ENCODE data around the gene KCNH4.
A peak's percentile ranks its signal among the peaks of the same experiment; 100 is the strongest.
"Not testable (repeated sequence)": the region's sequence is repeated elsewhere in the genome, so short reads cannot be mapped to it uniquely, and the experiment has no call there.

KCNH4 gene

DNA sequence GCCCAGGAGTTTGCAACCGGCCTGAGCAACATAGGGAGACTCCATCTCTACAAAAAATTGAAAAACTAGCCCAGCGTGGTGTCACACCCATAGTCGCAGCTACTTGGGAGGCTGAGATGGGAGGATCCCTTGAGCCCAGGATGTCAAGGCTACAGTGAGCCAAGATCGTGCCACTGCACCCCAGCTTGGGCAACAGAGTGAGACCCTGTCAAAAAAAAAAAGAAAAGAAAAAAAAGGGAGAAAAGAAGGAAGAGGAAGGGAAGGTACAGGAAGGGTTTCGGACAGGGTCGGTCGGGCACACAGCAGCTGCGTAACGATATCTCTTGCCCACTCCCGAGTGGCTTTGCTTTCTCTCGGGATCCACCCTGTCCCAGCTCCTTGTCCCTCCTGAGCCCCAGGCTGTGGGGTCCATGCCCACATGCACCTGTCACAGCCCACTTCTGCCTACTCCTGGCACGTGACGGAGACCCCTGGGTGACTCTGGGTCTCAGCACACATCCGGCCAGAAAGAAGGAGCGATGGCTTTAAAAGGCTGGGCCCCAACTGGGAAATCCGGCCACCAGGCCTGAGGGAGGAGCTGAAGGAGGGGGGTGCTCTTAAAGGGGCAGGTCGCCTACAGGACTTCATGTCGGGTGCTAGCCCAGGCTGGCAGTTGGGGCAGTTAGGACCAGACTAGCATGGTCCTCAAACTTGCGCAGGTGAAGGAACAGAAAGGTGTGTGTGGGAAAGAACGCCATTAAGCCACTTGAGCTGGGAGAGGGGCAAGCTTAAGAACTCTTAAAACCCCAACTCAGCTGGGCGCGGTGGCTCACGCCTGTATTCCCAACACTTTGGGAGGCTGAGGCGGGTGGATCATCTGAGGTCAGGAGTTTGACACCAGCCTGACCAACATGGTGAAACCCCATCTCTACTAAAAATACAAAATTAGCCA lies 13.3 kb upstream of the KCNH4 start, which contains the start of gene GHDC:
GHDC (minus strand) TSS at position 526 of the 931 bp plus-strand sequence. CDS start 913 bp downstream, outside the sequence.
- peak; percentile 79 for DNase-seq (ENCODE audit: low spot score)

DNA sequence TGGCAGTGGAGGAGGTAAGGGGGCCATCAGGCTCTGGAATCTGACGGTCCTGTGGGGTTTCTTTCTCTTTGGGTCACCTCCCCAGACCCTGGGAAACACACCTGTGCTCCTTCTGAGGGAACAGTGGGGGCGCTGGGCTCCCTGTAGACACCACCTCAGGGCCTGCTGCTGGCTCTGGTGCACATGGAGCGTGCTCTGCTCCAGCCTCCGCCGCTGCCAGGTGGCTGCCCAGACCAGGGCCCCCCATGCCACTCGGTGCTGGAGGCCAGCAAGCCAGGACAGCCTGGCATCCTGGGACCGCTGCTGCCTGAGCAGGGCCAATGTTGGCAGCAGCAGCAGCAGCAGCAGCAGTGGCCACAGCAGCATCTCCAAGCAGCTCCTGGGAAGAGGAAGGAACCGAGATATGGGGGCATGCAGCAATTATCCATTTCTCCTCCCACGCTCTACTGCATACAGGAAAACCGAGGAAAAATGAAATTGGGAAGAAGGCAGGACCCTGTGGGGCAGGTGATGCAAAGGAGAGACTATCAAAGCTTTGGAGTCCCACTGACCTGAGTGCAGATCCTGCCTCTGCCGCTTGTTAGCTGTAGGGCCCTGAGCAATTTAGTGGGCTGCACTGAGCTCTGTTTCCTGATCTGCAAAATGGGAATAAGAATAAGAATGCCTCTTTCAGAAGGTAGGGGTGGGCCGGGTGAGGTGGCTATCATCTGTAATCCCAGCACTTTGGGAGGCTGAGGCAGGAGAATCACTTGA lies 12.4 kb upstream of the KCNH4 start:
- no peak for DNase-seq (ENCODE audit: low spot score)

DNA sequence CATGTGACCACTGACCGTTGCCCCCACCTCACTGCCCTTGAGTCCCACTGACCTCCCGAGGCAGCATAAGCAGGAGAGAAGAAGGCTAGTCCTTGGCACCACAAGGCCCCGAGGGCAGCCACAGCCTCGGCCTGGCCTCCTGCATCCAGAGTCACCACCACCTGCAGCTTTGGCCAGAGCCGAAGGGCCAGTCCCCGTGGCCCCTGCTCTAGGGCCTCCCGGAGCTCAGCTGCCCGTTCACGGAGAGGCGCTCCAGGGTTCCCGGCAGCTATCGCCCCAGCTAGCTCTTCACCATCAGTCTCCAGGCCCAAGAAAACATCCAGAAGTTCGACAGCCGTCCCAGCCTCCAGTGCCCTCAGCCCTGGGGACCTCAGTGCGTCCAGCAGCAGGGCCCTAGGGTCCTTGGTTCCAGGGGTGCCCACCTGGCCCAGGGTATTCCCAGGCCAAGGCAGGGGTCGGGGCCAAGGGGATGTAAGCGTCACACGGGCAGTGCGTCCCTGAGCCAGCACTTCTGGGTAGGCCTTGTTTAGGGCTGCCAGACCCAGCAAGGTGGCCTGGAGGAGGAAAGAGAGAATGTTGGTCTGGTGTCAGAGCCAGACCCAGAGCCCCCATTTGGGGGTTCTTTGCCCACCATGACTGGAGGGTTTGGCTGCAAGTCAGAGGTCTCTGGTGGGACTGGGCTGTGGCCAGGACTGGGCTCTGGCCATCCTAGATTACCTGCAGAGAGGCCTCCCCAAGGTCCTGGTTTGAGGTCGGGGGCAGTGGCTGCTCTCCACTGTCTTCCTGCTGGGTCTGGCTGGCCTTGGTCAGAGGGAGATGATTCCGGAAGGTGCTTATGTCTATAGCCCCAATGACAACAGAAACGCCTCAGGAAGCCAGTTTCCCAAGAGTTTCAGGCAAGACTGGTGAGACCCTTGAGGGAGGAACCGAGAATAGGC lies 11.5 kb upstream of the KCNH4 start:
- no peak for DNase-seq (ENCODE audit: low spot score)

DNA sequence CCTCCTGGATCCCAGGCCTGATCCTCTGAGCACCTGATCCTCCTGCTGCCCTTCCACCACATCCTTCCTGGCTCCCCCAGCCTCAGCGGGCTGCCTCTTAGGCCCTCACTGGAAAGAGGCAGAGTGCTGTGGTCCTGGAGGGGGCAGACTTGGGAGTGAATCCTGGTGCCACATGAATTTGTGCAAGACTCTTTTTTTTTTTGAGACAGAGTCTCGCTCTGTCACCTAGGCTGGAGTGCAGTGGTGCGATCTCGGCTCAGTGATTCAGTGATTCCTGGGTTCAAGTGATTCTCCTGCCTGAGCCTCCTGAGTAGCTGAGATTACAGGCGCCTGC lies 10.3 kb upstream of the KCNH4 start:
- no peak for DNase-seq (ENCODE audit: low spot score)

DNA sequence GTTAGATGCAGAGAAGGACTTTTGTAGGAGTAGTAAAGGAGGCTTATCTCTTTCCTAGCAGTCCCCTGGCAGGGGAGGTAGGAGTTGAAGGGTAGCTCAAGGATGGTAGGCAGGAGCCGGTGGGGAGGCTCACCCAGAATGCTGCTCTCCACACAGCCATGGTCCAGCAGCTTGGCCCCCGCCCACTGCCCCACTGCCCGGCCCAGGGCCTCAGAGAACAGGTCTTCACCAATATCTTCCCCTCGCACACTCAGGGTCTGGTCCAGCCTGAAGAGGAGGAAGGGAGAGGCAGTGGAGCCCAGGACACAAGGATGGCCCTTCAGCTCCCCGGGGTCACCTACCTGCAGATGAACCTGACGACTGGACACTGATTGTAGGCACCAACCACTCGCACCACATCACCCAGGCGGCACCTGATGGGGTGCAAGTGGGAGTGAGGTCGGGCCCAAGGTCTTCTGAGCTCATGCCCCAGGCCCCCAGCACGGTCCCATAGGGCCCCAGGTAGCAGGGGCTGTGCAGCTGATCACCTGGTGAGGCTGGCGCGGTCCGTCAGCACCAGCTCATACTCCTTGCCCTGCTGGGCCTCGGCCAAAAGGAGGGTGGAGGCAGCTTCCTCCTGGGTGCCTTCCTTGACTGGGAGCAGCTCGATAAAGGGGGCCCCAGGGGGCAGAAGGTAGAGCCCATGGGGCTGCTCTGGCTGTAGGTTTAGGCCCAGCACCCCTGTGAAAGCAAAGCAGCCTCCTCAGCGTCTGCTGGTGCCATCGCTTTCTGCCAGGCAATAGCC lies 9.7 kb upstream of the KCNH4 start:
- DNase-seq (ENCODE audit: low spot score): no peak

DNA sequence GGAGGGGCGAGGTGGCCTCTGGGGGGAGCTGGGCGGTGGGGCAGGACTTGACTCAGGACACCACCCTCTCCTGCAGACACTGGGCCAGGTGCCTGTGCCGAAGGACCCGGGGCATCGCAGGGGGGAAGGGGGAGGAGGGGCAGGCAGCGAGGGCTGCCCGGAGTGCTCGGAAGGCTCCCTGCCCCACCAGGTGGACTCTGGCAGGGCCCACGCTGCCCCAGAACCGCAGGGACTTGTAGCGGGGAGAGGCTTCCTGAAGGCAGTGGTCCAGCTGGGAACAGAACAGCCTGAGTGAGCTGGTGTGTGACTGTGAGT lies 8.7 kb upstream of the KCNH4 start:
- DNase-seq (ENCODE audit: low spot score): no peak

DNA sequence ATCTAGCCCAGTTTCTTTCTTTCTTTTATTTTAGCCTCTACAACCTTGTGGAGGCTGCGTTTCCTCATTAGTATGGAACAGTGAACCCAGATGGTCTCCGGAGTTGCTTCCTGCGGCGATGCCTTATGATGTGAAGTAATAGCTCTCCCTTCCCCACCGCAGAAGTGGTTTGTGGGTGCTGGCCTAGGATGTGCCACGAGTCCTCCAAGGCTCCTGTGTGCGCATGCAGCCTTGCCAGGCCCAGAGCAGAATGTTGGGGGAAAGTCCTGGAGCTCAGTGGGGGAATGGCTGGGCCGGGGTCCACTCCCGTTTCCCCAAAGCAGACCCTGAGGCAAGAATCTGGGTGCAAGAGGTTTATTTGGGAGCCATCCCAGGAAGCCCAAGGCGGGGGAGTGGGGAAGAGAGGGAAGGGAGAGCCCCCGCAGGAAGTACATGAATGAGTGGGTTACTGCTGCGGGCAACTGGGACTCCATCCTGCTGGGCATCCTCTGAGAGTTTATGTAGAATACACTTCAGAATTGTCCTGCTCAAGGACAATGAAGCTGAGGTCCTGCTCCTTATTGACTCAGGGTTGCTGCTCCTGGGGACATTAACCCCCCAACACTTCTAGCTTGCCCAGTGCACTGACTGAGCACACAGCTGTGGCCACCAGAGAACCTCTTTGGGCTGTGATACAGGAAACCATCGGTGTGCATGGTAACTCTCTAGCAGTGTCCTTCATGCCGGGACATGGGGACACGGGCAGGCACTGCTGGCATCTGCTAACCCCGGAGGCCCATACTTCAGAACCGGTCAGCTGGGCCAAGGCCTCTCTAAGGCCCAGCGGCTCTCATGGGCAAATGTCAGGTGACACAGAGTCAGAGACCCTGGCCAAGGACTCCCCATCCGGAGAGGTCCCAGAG lies 8.1 kb upstream of the KCNH4 start:
- DNase-seq (ENCODE audit: low spot score): no peak

DNA sequence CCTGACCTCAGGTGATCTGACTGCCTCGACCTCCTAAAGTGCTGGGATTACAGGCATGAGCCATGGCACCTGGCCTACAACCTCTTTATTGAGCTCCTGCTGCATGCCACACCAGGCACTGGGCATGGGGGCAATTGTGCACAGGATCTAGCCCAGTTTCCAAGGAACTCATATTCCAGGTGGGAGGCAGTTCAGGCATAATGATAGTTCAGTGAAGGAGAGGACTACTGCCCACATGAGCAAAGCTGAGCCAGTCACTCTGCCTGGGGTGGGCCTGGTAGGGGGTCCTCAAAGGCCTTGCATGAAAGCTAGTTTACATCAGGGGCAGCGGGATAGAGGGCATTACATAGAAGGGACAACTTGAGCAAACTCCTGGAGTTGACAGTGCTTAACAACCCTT lies 6.9 kb upstream of the KCNH4 start:
- no peak for DNase-seq (ENCODE audit: low spot score)

DNA sequence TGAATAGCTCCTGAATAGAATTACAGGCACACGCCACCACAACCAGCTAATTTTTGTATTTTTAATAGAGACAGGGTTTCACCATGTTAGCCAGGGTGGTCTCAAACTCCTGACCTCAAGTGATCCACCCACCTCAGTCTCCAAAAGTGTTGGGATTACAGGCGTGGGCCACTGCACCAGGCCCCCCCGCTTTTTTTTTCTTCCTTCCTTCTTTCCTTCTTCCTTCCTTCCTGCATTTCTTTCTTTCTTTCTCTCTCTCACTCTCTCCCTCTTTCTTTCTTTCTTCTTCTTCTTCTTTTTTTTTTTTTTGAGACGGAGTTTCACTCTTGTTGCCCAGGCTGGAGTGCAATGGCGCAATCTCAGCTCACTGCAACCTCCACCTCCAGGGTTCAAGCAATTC lies 5.2 kb upstream of the KCNH4 start:
- DNase-seq (ENCODE audit: low spot score): not testable (repeated sequence)

DNA sequence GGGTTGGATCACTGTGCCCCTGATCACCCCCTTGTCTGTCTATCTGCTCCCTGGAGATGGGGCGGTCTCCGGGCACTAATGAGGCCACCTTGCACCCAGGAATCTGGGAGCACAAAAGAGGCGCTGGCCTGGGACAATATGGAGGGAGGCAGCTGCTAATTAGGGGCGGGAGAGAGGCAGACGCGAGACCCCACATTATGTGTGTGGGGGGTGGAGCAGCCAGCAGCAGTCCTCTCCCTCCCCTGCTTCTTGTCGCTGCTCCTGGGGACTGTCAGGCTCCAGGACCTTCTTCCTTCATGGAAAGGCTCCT lies 4.6 kb upstream of the KCNH4 start:
- no peak for DNase-seq (ENCODE audit: low spot score)

DNA sequence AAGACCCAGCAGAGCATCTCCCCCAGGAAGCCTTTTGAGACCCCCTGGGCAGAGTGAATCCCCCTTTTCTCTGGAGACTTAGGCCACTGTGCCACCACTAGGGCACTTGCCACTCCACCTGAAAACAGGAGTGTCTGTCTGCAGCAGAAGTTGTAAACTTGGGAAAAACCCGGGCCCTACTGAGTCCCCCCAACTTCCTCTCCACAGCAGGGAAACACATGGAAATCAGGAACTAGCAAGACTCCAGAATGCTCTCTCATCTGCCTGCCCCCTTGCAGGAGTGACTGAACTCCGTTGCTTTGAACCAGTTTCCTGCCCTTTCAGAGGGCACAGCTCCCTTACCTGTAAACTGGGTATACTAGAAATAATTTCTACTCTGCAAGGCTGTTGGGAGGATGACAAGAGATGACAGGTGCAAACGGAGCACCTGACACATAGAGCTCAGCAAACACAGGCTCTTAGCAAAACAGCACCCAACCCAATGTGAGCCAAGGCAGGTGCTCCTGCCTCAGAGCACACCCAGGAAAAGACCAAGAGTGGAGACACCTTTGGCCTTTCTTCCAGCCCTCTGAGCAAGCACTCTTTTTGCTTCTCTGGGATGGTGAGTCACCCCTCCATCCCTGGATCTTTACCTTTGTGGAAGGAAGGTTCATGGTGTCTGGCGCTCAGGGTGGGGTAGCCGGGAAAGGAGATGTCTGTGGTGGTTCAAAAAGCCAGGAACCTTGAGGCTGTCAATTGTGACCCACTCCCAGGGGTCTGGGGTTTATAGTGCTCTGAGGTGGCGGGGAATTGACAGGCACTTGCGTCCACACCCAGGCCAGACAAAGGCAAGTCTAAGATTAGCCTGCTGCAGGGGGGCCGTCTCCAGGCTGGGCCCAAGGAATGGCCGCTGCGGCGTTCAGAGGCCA lies 4.0 kb upstream of the KCNH4 start, which contains the start of gene HCRT:
HCRT (minus strand) TSS at position 740 of the 908 bp plus-strand sequence; CDS start at position 653, 87 bp downstream.
- DNase-seq (ENCODE audit: low spot score): no peak

DNA sequence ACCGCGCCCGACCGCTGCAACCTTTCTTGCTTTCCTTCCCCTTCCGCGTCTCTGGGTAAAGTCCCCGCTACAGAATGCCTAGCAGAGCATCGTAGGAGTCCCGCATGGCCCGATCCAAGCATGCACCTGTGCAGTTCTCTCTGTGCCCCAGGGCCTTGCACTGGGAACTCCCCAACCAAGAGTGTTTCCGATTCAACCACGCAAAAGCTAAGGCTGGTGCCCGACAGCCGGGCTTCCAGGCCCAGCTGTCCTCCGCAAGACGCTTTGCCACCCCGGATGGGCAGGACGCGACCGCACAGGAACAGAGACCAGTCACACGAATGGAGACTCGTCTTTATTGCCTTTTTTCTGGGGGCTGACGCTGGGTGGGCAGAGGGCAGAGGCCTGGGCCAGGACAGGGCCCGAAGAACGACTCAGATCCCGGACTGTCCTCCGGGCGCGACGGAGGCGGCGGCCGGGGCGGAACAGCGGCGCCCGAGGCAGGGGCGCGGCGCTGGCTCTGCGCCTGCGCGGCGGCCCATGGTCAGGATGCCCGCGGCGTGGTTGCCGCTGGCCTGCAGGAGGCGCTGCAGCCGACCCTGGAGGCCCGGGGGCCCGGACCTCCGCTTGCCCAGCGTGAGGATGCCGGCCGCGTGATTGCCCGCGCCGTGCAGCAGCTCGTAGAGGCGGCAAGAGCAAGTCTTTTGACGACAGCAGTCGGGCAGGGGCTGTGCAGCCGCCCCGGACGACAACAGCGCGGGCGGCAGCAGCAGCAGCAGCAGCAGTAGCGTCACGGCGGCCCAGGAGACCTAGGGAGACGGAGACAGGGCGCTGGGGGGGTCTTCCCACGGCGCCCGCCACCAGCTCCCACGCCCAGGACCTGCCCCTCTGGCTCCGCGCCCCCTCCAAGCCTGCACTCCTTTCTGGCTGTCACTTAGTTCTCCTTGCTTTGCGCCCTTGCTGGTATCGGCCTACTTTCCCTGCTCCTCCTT lies 3.1 kb upstream of the KCNH4 start:
- DNase-seq (ENCODE audit: low spot score): peak; percentile 52

DNA sequence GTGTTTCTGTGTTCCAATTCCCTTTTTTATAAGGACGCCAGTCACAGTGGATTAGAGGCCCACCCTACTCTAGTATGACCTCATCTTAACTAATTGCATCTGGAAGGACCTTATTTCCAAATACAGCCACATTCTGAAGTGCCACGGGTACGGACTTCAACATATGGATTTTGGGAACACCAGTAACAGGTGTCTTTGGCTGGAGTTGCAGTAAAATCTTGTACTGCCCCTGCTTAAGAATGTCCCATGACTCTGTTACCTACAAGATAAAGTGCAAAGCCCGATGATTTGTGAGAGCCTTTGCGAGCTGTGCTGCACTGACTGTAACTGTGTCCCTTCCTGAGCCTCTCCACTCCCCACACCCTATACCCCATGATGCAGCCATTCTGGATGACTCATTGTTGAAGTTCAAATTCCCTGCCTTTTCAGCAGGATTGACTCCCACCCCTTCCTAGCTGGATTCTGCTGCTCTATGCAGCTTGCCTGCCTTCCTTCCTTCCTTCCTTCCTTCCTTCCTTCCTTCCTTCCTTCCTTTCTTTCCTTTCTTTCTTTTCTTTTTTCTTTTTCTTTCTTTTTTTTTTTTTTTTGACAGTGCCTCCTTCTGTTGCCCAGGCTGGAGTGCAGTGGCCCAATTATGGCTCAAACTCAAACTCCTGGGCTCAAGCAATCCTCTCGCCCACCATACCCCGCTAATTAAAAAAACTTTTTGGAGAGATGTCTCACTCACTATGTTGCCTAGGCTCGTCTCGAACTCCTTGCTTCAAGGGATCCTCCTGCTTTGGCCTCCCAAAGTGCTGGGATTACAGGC lies 2.2 kb upstream of the KCNH4 start:
- peak; percentile 42 for DNase-seq (ENCODE audit: low spot score)

DNA sequence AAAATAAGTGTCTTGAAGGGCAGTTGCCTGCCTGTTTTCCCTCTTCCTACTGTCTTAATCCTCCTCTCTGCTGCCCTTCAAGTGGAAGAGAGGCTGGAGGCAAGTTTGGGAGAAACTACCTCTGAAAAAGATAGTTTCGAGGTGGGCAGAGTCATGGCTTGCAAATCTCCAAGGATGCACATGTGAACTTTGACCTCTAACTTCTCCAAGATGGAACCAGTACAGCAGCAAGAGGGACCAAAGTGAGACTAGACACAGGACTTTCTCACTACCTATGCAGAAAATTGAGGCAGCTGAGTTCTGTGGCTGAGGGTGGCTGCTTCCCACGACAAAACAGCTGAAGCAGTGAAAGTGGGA lies 887 bp upstream of the KCNH4 start:
- no peak for DNase-seq (ENCODE audit: low spot score)

DNA sequence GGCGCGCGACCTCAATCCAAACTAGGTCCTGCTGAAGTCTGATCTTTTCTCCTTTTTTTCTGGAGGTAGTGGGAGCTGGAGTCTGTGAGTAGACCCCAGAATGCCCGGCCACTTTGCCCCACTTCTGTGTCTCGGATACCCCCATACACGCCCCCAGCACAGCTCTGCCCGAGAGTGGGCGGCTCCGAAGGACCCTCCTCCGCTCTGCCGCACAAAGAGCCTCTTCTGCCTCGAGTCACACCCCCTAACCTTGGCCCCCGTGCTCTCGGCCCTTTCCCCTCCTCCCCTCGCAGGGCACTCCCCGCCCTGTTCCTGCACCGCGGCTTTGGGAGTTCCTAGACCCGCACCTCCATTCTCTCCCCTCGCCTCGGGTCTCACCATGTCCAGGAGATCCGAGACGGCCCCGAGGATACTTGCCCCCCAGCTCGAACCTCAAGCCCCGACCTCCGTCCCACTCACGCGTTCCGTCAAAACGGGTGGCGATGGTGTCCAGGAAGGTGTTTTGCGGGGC lies 476 bp downstream of the KCNH4 start:
- no peak for DNase-seq (ENCODE audit: low spot score)

DNA sequence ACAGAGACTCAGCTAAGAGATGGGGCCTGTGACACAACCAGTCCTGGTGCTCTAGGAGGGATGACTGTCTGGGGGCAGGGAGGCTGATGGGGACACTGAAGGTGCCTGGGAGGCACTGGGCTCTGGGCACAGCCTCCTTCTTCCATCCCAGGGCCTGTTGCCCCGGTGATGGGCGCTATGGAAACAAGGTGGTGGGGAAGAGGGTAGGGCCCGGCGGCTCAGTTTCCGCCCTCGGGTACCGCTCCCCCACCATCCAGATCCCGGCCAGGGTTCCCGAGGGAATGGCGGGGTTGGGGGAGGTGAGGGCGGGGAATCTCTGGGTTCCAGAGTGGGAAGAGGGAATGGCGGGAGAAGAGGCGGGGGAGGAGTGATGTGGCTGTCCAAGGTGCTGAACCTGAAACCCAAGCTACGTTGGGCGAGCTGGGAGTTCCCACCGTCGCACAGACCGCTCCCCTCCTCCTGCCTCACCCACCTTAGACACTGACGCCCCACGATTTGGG lies 981 bp downstream of the KCNH4 start:
- peak; percentile 74 for DNase-seq (ENCODE audit: low spot score)

DNA sequence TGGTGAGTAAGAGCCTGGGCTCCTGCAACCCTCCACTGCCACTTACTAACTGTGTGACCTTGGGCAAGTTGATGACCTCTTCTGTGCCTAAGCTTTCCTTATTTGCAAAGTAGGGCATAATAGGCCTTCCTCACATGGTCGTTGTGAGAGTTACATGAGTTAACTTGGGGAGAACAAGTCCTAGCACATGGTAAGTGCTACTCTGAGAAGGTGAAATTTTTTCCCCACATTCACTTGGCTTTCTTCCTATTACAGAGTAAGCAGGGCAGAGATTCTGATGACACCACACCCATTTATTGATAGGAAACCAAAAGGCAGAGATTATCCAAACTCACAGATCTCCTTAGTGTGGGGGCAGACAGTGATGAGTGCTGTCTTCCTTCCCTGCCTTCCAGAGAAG lies 1.6 kb downstream of the KCNH4 start:
- DNase-seq (ENCODE audit: low spot score): no peak
